ENCODE measurements around the gene DYRK2.

Gene DYRK2

GRCh38 chr12:67646775-67647174 is 1.8 kb upstream of the DYRK2 start:
- no peak for DNase-seq (ENCODE audit: low spot score)

- DNase-seq (ENCODE audit: low spot score) = no peak
Observed at GRCh38 chr12:67647181-67647798, 1.3 kb upstream of the DYRK2 start.

- DNase-seq (ENCODE audit: low spot score) = peak; percentile 96
Observed at GRCh38 chr12:67647799-67648520, 585 bp upstream of the DYRK2 start.

GRCh38 chr12:67649261-67649569 is 670 bp downstream of the DYRK2 start:
- DNase-seq (ENCODE audit: low spot score) = no peak

GRCh38 chr12:67649570-67650387 is 1.2 kb downstream of the DYRK2 start:
- peak; percentile 22 for DNase-seq (ENCODE audit: low spot score)

GRCh38 chr12:67650388-67651131 is 2.0 kb downstream of the DYRK2 start:
- DNase-seq (ENCODE audit: low spot score) = no peak

GRCh38 chr12:67651132-67651695 is 2.7 kb downstream of the DYRK2 start:
- DNase-seq (ENCODE audit: low spot score) = peak; percentile 35

- DNase-seq (ENCODE audit: low spot score) = no peak
Observed at GRCh38 chr12:67655829-67656228, 7.3 kb downstream of the DYRK2 start.

GRCh38 chr12:67656251-67656650 is 7.7 kb downstream of the DYRK2 start:
- DNase-seq (ENCODE audit: low spot score) = no peak

GRCh38 chr12:67658486-67658885 is 9.9 kb downstream of the DYRK2 start:
- no peak for DNase-seq (ENCODE audit: low spot score)

- DNase-seq (ENCODE audit: low spot score) = no peak
Observed at GRCh38 chr12:67659292-67659691, 10.7 kb downstream of the DYRK2 start.

GRCh38 chr12:67661311-67662021 is 12.9 kb downstream of the DYRK2 start:
- no peak for DNase-seq (ENCODE audit: low spot score)

GRCh38 chr12:67662910-67663538 is 14.5 kb downstream of the DYRK2 start:
- peak; percentile 63 for DNase-seq (ENCODE audit: low spot score)

GRCh38 chr12:67664171-67664570 is 15.6 kb downstream of the DYRK2 start:
- peak; percentile 51 for DNase-seq (ENCODE audit: low spot score)

- no peak for DNase-seq (ENCODE audit: low spot score)
Observed at GRCh38 chr12:67665679-67666078, 17.1 kb downstream of the DYRK2 start.

GRCh38 chr12:67666605-67667004 is 18.1 kb downstream of the DYRK2 start:
- no peak for DNase-seq (ENCODE audit: low spot score)

- no peak for DNase-seq (ENCODE audit: low spot score)
Observed at GRCh38 chr12:67667276-67668073, 18.9 kb downstream of the DYRK2 start.

- DNase-seq (ENCODE audit: low spot score) = no peak
Observed at GRCh38 chr12:67669217-67669933, 20.8 kb downstream of the DYRK2 start.

- no peak for DNase-seq (ENCODE audit: low spot score)
Observed at GRCh38 chr12:67669934-67670631, 21.5 kb downstream of the DYRK2 start.
